ENCODE data around the gene ACIN1. TPM values are rescaled to one million over a fixed set of nuclear protein-coding genes. Genes with fewer than 3 reads are reported as not detected.

Gene ACIN1
- total RNA-seq, 1 experiment from 2014 or later, result 333 TPM

- 100% methylated on average over 1 of the region's 17 CpGs for WGBS (ENCODE audit: extremely low coverage, insufficient read length, low lambda C conversion rate)
- H3K9me3 ChIP-seq (ENCODE audit: control insufficient read depth, low read depth, low read length), result no peaks in the 10 kb centered on the region
- no peak overlapping the region for H2BK120ac ChIP-seq (ENCODE audit: low read depth, low read length, poor library complexity, severe bottlenecking)
- peaks cover 5% of the 10 kb centered on the region; the same call in 1 of the 2 replicates for H3K79me2 ChIP-seq (ENCODE audit: insufficient read depth, low read length)
- no peaks in the 10 kb centered on the region for H3K4me1 ChIP-seq (ENCODE audit: insufficient read depth, low read length)
- Mint-ChIP-seq H3K9me3 (no peaks in the 10 kb centered on the region), H3K27ac (peak overlapping the region; percentile 99 to 100 (median 99)), H3K36me3 (ENCODE audit: insufficient read depth in 1 of 3, low read depth in 3 of 3) (peaks cover 28 to 45% (median 33%) of the 10 kb centered on the region in 3 experiments), H3K4me1 (peaks cover 10 to 18% of the 10 kb centered on the region in 2 experiments), H3K4me3 (peak overlapping the region; percentile 96), H3K27me3 (ENCODE audit: low read depth) (no peaks in the 10 kb centered on the region)
- DNase-seq, result no peak
- no peak overlapping the region for H2BK12ac ChIP-seq (ENCODE audit: insufficient read length, low read depth, low read length)
- peak overlapping the region; percentile 80 for H3K14ac ChIP-seq (ENCODE audit: insufficient read depth, low read length)
- H2AK5ac ChIP-seq (ENCODE audit: insufficient read length, low read length), result no peak overlapping the region
- H2AFZ ChIP-seq (ENCODE audit: low read length), result no peak overlapping the region
- no peak overlapping the region for H4K8ac ChIP-seq (replicated peaks; ENCODE audit: insufficient read length, low read depth, low read length)
- H4K91ac ChIP-seq (ENCODE audit: insufficient read length, low read depth, low read length), result no peak overlapping the region
- H3K27ac ChIP-seq (ENCODE audit: insufficient read length, low read depth, low read length), result no peak overlapping the region
- no peak overlapping the region for H3K23ac ChIP-seq (ENCODE audit: insufficient read length, low read depth, low read length)
- peaks cover 5% of the 10 kb centered on the region for H3K23me2 ChIP-seq (ENCODE audit: insufficient read length, low read depth, low read length, poor library complexity, severe bottlenecking)
- no peaks in the 10 kb centered on the region for H3K79me1 ChIP-seq (ENCODE audit: insufficient read depth, low read depth, low read length, poor library complexity, severe bottlenecking)
- H4K20me1 ChIP-seq (ENCODE audit: control insufficient read depth, insufficient read depth, insufficient read length), result no peaks in the 10 kb centered on the region
- peak overlapping the region; percentile 95 for H3K9ac ChIP-seq (ENCODE audit: extremely low read depth, insufficient read length, low read length)
- no peak overlapping the region for H4K5ac ChIP-seq (ENCODE audit: insufficient read length, low read depth, low read length)
- no peak for TF ChIP-seq CTCF (conservative IDR thresholded peaks at IDR 0.05)
- peak overlapping the region; percentile 36 for H3K4me2 ChIP-seq (ENCODE audit: insufficient read depth, insufficient read length, low read length)
- no peak overlapping the region for H2BK5ac ChIP-seq (ENCODE audit: insufficient read length, low read length)
- H3K18ac ChIP-seq (ENCODE audit: insufficient read length, low read depth, low read length), result peak overlapping the region; percentile 53
- H3K4ac ChIP-seq (ENCODE audit: low read depth, low read length), result no peak overlapping the region
- H3T11ph ChIP-seq (ENCODE audit: low read length), result no peak overlapping the region
- no peak overlapping the region for H3K56ac ChIP-seq (ENCODE audit: insufficient read length, low read depth, low read length)
- no peaks in the 10 kb centered on the region for H3K27me3 ChIP-seq (ENCODE audit: insufficient read depth, low read length)
- H2BK20ac ChIP-seq (ENCODE audit: low read depth, low read length, poor library complexity, severe bottlenecking), result no peak overlapping the region
- H2BK15ac ChIP-seq (ENCODE audit: low read depth, low read length), result no peak overlapping the region
Measured at GRCh38 chr14:23033801-23034497, 61.0 kb downstream of the ACIN1 start.
